ENCODE measurements around the gene KRT13.
"Not testable (repeated sequence)": the region's sequence is repeated elsewhere in the genome, so short reads cannot be mapped to it uniquely, and the experiment has no call there.

KRT13 gene

DNA sequence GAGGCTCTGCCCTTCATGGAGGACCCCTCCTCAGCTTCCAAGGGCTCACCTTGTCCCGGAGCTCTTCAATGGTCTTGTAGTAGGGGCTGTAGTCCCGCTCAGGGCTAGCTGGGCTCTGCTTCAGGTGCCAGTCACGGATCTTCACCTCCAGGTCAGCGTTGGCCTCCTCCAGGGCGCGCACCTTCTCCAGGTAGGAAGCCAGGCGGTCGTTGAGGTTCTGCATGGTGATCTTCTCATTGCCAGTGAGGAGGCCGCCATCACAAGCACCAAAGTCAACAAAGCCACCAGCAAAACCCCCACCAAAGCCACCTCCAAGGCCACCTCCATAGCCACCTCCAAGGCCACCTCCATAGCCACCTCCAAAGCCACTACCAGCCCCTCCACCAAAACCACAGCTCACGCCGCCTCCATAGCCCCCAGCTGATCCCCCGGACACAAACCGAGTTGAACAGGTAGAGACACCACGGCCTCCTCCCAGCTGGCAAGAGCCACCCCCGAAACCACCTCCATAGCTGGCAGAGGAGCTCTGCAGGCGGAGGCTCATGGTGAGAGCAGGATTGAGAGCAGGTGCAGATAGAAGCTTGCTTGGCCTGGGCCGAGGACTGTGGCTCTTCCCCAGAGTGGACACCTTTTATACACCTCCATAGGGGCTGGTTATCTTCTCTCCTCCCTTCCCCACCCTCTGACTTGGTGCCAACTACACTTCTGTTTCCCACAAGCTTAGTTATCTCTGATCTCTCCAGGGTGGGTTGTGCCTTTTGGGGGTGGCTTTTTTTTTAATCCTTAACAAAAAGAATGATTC, at the start of gene KRT13:
TSS of gene KRT13 (minus strand) at position 606 of the 802 bp plus-strand sequence. CDS start at position 544, 62 bp downstream.
- DNase-seq (ENCODE audit: low read depth in 3 of 3): no peak

DNA sequence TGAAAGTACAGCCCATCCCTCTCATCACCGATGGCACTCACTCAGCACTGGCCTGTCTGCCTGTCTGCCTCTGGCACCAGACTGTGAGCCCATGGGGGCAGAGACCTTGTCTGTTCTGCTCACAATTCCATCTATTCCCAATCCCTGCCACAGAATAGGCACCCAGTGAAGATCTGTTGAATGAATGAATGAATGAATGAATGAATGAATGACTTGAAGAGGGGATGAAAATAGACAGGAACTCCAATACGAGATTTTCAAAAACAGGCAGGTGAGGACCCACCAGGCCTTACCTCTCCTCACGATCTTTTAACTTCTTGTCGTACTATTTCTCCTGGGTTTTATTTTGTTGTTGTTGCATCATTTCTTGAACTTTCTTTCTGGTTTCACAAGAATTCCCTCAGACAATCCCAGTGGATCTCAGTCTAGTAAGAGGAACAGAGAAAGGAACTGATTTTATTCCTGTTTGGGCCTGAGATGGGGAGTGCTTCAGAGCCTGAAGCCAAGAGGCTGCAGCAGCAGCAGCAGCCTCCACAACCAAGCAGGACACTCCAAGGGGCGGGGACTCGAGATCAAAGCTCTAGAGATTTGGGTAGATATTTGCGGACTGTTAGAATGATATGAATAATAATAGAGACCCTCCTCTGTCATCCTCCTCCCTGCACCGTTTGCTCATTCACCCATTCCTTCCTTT, 48.7 kb upstream of the KRT13 start:
- no peak for DNase-seq (ENCODE audit: low read depth in 3 of 3)

GRCh38 chr17:41553176-41553575, 47.8 kb upstream of the KRT13 start:
- DNase-seq (ENCODE audit: low read depth in 3 of 3): no peak

GRCh38 chr17:41552455-41552854, 47.0 kb upstream of the KRT13 start:
- DNase-seq (ENCODE audit: low read depth in 3 of 3): no peak

GRCh38 chr17:41551365-41551764, 46.0 kb upstream of the KRT13 start:
- no peak for DNase-seq (ENCODE audit: low read depth in 3 of 3)

DNA sequence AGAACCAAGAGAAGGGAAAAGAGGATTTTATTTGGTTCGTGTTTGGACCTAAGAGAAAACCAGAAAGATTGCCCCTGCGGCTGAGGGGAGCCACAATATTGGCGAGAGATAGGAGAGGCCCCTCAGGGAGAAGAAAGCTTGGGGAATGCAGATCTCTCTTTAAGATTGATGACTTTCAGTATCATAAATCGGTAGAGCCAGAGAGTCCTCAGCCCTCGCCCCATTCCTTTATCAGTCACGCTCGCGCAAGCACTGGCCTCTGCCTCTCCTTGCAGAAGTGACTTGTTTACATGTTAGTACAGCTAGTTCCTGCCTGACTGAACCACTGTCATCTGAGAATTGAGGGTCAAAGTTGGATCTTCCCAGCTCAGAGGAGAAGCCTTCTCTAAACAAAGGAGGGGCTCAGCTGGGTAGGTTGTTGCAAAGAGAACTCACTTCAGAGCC, 44.2 kb upstream of the KRT13 start:
- DNase-seq (ENCODE audit: low read depth in 3 of 3): no peak

GRCh38 chr17:41548844-41549595, 43.6 kb upstream of the KRT13 start:
- peak; percentile 55 to 82 (median 69) for DNase-seq (ENCODE audit: low read depth in 3 of 3)

- DNase-seq (ENCODE audit: low read depth in 3 of 3): peak; percentile 46 to 77 (median 61)
Observed at GRCh38 chr17:41547921-41548843, 42.8 kb upstream of the KRT13 start.

DNA sequence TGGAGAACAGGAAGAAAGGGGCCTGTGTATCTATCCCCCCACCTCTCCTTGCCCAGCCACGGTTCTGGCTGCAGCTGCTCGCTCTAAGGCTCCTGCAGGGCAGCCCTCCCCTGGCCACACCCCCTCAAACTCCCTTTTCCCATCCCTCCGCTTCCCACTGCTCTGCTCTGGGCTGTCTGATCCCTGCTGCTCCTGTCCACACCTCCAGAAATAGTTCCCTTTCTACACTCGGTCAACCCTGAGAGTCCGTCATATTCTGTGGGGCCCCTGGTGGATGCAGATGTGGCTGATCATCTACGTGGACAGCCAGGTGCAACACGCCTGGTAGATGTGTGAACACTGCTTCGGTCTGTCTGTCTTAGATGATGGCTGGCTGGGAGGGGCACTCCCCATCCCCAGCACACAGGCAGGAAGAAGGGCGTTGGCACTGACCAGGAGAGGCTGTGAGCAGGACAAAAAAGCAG, 42.0 kb upstream of the KRT13 start:
- no peak for DNase-seq (ENCODE audit: low read depth in 3 of 3)

GRCh38 chr17:41546819-41547218, 41.4 kb upstream of the KRT13 start:
- no peak for DNase-seq (ENCODE audit: low read depth in 3 of 3)

DNA sequence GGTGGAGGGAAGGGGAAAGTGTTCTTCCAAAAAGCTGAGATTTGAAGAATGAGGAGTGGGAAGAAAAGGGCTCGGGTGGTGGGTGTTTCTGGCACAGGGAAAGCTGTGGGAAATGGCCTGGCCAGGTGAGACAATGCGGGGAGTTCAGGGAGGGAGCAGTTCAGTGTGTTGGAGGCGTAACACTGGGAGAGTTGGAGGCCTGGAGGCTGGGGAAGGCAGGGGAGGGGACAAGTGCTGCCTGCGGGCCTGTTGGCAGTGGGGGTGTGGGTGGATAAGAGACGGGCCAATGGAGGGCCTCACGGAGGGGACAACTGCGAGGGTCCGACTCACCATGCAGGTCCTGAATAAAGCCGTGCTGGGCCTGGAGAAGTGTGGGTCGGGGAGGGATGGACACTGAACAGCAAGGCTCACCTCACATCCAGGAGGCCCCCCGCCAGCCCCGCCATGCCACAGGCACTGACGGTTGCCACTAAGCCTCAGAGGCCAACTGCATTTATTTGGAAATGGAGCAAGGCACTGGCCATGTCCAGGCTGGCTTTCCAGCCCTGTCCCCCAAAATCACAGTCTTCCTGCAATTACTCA, 40.5 kb upstream of the KRT13 start:
- DNase-seq (ENCODE audit: low read depth in 3 of 3): no peak

DNA sequence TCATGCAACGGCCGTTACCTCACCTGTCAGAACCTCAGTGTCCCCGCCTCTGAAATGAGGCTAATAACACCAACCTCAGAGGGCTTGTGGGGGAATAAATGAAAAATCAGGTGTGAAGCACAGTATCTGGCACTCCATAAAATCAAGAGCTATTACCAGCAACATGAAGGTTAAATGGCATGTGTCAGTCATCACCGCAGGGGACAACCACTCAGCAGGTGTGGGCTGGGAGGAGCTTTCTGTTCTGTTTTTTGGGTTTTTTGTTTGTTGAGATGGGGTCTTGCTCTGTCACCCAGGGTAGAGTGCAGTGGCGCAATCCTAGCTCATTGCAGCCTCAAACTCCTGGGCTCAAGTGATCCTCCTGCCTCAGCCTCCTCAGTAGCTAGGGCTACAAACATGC, 39.5 kb upstream of the KRT13 start:
- DNase-seq (ENCODE audit: low read depth in 3 of 3): no peak

DNA sequence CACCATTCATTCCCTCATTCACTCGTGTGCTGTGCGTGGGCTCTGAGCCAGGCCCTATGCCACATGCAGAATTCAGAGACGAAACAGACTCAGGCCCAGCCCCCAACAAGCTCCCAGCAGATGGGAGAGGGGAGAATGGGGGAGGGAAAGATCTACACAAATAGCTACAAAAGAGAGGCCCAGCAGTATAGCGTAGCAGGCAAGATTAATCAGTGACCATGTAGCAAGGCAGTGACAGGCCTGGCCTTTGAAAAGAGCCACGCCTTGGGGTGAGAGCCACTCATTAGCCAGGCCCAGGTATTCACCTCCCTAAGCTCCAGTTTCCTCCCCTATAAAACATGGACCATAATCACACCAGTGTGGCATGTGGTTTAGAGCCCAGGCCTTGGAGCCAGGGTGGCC, 39.1 kb upstream of the KRT13 start:
- no peak for DNase-seq (ENCODE audit: low read depth in 3 of 3)

GRCh38 chr17:41542786-41543185, 37.4 kb upstream of the KRT13 start:
- not testable (repeated sequence) for DNase-seq (ENCODE audit: low read depth in 3 of 3)

DNA sequence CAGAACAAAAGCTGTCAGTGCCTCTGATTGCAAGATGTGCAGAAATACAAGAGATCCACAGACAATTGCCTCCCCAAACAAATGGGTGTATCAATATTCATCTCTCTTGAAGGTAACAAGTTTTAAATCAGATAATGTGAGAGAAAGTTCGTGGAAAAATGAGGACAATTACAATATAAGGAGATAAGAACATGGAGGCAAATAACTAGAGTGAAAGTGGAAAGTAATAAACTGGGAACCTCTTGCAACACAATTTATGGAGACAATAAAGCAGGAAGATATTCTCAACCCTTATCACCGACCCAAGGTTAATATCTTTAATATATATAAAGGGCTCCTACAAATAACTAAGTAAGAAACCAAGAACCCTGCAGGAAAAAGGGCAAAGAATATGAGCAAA, 36.9 kb upstream of the KRT13 start:
- DNase-seq (ENCODE audit: low read depth in 3 of 3): no peak

DNA sequence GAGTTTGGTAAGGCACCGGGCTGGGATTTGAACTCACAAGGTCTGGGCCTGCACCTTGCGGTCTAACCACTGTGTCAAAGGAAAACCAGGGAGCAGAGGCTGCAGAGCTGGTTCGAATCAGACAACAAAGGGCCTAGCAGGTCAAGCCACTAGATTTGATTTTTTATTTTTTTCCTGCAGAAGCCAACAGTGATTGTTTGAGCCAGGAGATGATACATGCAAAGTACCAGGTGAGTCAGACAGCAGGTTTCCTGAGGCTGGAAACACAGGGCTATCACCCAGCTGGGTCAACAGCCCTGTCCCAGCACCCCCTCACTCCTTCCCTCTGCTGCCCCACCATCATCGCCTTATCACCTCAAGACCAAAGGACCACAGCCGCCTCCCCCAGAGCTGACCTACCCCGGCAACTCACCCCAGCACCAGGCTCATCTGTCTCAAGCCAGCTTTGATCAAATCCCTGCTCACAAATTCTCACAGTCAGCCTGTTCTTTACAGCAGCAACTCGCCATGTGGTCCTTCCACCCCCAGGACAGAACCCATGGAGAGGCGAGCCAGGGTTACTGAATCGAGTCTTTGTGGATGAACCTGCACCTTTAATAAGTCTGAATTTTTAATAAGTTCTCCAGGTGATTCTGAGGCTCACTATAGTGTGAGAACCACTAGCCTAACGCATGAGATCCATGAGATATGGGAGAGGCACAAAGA, 35.7 kb upstream of the KRT13 start:
- DNase-seq (ENCODE audit: low read depth in 3 of 3): no peak

GRCh38 chr17:41539979-41540701, 34.7 kb upstream of the KRT13 start:
- no peak for DNase-seq (ENCODE audit: low read depth in 3 of 3)

DNA sequence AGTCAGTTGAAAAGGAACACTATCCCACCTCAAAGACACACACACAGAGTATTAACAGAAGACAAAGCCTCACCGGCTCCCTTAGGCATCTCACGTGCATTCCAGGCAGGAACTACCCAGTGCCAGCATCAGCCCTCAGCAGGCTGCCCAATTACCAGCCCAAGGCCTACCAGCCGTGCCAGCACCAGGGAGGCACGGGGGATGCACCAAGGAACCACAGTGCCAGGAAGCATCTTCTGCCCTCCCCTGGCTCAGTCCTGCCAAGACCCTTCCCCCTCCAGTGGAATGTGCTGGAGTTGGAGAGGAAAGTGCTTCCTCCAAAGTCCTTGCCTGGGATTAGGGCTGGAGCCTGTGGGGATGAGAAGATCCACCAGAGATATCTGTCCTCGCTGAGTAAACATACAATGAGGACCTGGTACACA, 33.7 kb upstream of the KRT13 start:
- no peak for DNase-seq (ENCODE audit: low read depth in 3 of 3)

- no peak for DNase-seq (ENCODE audit: low read depth in 3 of 3)
Observed at GRCh38 chr17:41538565-41538991, 33.2 kb upstream of the KRT13 start.
